Fibroblast of pulmonary artery (primary cell): ENCODE results near the gene AKAP13.
"Not testable (repeated sequence)": the region's sequence is repeated elsewhere in the genome, so short reads cannot be mapped to it uniquely, and the experiment has no call there.

ENCODE experiments used
- DNase-seq: peaks from one replicate; pipeline ENCODE4 v3.0.0-alpha.2; 2010; ENCODE audit warnings: low read depth
- H3K4me3 ChIP-seq: replicated peaks from 2 replicates; pipeline ENCODE4 v1.5.1; 2011; ENCODE audit warnings: low read depth, mild to moderate bottlenecking, control low read depth, low read length, moderate library complexity
- TF ChIP-seq, protein P1 (sequence below): IDR thresholded peaks from 2 replicates; pipeline ENCODE4 v1.5.1; 2011; ENCODE audit warnings: mild to moderate bottlenecking, control low read depth, low read length, inconsistent platforms; ENCODE audit errors: missing control alignments

The AKAP13 gene

DNA sequence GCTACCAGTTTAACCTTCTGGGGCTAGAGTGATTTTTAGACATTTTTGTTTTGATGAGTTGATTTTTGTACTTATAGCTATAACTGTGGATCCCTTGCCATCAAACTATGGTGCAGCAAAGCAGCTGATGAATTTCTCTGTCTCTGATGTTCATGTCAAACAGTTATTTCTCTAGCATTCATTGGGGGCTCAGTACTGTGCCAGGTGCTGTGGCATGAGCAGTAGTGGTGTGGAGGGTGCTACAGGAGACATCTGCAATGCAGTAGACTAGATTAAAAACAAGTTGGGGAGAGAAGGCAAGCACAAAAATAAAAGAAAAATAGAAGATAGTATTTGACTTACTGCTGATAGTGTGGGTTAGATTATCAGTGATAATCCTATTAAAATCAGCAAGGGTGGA is 95.3 kb downstream of the AKAP13 start:
- DNase-seq = no peak
- no peak overlapping the region for H3K4me3 ChIP-seq
- TF ChIP-seq, protein P1, sequence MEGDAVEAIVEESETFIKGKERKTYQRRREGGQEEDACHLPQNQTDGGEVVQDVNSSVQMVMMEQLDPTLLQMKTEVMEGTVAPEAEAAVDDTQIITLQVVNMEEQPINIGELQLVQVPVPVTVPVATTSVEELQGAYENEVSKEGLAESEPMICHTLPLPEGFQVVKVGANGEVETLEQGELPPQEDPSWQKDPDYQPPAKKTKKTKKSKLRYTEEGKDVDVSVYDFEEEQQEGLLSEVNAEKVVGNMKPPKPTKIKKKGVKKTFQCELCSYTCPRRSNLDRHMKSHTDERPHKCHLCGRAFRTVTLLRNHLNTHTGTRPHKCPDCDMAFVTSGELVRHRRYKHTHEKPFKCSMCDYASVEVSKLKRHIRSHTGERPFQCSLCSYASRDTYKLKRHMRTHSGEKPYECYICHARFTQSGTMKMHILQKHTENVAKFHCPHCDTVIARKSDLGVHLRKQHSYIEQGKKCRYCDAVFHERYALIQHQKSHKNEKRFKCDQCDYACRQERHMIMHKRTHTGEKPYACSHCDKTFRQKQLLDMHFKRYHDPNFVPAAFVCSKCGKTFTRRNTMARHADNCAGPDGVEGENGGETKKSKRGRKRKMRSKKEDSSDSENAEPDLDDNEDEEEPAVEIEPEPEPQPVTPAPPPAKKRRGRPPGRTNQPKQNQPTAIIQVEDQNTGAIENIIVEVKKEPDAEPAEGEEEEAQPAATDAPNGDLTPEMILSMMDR = no peak

- TF ChIP-seq, protein P1 = no peak
- no peak overlapping the region for H3K4me3 ChIP-seq
- no peak for DNase-seq
Measured at GRCh38 chr15:85477061-85477460, 96.7 kb downstream of the AKAP13 start.

DNA sequence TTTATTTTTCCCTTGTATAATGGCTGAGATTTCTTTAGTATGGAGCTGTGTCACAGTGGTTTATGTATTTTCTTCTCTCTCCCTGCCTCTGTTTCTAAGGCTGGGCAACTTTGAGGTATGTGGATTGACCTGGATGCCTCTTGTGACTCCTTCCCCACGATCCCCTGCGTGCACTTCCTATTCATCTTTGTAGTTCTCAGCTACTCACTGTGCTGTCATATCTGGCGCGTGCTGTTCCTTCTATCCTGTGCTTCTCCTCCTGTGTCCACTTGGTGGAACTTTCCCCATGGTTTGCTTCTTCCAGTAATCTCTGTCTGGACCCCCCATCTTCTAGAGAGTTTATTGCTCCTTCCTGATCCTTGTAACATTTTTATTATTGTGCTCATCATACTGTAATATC is 97.3 kb downstream of the AKAP13 start:
- no peak overlapping the region for H3K4me3 ChIP-seq
- peak; percentile 55 for DNase-seq
- TF ChIP-seq, protein P1 = peak; percentile 19

DNA sequence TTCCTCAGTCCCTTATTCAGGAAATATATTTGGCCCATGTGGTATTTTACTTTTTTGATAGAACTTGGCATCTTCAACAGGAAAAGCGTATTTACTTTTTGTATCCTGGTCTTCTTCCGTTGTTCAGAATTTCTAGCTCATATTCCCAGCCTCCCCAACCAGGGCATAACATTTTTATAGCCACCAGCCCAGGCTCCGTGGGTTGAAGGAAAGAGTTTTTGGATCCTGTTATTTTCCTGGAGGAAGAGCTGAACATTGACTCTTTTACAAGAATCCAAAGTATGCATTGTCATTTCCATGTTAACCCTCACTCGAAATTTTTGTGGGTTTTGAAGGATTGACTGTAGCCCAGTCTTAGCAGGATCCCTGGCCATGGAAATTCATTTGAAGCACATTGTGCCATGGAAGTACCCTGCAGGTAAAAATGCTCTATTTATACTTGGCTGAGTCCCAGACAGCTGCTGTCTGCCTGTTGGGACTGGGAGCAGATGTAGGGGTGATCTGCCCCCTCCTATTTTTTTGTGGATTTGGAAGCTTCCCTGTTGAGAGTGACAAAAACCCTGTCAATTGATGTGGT is 98.8 kb downstream of the AKAP13 start:
- peak; percentile 70 for DNase-seq
- no peak overlapping the region for H3K4me3 ChIP-seq
- TF ChIP-seq, protein P1 = no peak

DNA sequence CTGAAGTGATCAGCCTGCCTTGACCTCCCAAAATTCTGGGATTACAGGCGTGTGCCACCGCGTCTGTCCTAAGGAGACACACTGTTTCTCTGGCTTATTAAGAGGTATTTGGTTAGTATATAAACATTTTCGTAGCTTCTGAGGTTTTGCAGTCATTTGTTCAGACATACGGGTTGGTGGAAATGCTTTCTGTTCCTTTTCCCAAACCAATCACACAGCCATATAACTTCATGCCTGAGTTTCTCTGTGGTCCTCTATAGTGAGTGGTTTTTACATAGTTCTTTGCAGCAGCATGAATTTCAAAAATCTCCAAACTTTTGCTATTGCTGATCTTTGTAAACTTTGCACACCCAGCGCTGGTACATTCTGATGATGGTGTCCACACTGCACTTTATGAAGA is 100.5 kb downstream of the AKAP13 start:
- no peak overlapping the region for H3K4me3 ChIP-seq
- TF ChIP-seq, protein P1 = no peak
- no peak for DNase-seq

DNA sequence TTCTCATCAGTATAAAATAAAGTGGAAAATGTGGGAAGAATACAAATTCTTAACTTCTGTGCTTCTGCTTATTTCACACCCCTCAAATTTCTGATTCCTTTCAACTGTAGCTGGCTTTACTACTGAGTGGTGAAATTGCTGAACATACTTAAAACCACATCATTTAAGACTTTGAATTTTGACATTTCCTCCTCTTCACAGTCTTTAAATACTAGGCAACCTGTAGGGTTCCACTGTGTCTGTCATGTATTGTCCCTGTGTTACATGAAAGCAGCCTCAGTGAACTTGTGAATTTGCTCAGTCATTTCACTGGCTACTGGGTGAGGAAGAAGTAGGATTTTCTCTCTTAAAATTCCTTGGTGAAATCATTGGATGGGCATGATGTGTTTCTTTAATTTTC is 101.1 kb downstream of the AKAP13 start:
- not testable (repeated sequence) for H3K4me3 ChIP-seq, DNase-seq

DNA sequence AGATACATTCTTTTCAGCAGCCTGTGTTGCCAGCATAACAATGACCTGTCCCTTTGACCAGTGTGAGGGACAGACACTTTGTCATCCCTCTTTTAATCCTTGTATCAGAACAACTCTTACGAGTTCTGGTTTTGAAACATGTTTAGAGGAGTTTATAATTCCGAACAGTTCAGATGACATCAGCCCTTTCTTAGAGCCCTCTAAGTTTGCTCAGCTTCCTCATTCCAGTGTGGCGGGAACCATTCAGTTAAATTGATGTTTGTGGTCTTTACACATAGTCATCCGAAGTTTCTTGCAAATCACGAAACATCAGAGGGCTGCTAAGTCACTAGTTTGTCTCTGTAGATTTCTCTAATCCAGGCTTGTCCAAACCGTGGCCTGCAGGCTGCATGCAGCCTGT is 102.5 kb downstream of the AKAP13 start:
- peak; percentile 56 for DNase-seq
- no peak overlapping the region for H3K4me3 ChIP-seq
- TF ChIP-seq, protein P1 = no peak

GRCh38 chr15:85483955-85484354 is 103.6 kb downstream of the AKAP13 start:
- not testable (repeated sequence) for H3K4me3 ChIP-seq, DNase-seq

- not testable (repeated sequence) for DNase-seq, H3K4me3 ChIP-seq
Measured at GRCh38 chr15:85484923-85485322, 104.5 kb downstream of the AKAP13 start.
